HG02798 (cell line): ENCODE measurements around the gene CES3.

Experiments
- ATAC-seq: cut with Tn5 transposase; IDR thresholded peaks from one replicate; pipeline ENCODE4 v1.9.1; 2021; ENCODE audit warnings: mild to moderate bottlenecking; ENCODE audit not compliant: unreplicated experiment, poor library complexity

CES3 gene

DNA sequence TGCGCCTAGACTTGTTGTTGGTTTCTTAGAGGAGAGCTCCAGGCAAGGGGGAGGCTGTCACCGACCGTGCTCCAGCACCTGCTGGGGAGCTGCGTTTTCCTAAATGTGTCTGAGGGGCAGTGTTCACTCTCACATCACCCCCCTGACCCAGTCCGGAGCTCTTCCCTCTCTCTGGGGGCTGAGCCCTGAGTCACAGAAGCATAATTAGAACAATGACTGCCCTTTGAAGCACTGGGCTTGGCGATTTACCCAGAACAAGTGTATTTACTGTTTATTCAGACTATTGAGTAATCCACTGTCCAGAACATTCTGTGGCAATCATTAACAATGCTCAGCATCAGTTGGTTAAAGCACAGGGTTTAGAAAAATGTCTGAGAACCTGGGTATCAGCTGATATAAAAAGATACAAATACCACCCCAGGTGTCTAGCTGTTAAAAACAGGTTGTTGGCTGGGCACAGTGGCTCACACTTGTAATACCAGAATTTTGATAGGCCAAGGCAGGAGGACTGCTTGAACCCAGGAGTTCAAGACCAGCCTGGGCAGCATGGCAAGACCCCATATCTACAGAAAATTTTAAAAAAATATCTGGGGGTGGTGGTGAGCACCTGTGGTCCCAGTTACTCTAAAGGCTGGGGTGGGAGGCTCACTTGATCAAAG is 35.4 kb downstream of the CES3 start:
- ATAC-seq, result no peak

DNA sequence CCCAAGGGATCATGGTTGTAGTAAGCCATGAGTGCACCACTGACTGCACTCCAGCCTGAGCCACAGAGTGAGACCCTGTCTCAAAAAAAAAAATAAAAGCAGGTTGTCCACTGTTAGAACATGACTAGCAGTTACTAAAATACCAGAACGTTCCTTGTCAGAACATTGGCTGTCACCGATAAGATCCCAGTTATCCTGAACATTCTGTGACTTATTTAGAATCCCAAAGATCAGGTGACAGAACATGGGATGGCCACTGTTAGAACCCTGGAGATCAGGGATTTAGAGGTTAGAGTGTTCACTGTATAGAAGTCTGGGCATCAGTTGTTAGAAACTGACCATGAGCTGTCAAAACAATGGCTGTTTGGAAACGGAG is 35.9 kb downstream of the CES3 start:
- no peak for ATAC-seq

DNA sequence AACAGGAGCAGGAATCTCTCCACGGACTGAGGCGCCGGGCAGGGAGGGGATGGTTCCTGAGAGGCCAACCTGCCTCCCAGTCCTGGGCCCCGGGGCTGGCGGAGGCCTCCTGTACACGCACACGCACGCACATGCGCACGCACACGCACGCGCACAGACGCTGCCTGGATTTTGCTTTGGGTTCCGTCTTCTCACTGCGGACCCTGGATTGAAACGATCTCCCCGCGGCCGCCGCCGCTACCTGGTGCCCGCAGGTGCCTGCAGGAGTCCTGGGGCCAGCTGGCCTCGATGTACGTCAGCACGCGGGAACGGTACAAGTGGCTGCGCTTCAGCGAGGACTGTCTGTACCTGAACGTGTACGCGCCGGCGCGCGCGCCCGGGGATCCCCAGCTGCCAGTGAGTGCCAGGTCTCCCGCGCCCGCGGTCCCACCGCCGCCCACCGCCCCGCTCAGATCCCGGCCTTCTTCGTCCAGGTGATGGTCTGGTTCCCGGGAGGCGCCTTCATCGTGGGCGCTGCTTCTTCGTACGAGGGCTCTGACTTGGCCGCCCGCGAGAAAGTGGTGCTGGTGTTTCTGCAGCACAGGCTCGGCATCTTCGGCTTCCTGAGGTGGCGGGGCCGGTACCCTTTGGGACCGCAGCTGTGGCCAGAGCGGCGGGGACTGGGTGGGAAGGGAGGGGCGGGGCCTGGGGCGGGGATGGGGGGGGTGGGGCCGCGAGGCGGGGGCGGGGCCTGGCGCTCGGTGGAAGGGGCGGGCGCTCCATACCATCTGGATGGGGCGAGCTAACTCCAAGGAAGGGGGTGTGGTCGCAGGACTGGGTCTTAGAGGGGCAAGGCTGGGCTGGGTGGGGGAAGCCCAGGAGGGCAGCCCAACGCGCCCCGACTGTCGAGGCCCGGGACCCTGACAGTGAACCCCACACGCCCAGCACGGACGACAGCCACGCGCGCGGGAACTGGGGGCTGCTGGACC is 39.6 kb downstream of the CES3 start:
- peak; percentile 46 for ATAC-seq

DNA sequence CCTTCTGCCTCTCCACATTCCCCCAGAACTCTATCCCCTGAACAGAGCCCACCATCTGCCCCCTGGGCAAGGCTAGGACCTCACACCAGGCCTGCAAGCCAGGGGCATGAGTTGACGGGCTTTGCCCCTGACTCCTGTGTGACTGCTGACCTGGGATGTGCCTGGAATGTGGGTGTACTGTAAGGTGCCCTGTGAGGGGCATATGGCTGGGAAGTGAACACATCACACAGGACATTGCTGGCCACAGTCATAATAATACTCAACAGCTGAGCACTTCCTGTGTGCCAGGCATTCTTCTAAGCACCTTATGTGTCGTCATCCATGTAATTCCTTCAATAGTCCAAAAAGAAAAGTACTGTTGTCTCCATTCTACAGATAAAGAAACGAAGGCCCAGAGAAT is 40.7 kb downstream of the CES3 start:
- ATAC-seq, result no peak

DNA sequence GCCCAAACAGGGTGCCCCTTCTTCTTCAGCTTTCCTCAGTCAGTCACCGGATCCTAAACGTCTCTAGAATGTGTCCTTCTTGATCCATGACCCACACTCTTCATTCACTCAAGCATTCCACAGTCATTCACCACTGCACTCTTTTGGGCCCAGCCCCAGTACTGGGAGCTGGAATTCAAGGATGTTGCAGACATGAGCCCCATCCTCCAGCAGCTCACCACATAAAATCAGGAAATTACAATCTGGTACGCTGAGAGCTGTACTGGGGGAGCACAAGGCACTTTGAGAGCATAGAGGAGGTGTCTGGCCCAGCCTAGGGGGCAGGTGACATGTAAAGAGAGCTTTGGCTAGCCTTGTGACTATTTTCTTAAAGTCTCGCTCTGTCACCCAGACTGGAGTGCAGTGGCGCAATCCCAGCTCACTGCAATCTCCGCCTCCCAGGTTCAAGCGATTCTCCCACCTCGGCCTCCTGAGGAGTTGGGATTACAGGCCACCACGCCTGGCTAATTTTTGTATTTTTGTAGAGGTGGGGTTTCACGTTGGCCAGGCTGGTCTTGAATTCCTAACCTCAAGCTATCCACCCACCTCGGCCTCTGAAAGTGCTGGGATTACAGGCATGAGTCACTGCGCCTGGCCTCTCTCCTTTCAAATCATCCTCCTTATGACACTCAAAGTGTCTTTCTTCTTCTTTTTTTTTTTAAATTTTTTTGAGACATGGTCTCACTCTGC is 46.0 kb downstream of the CES3 start:
- ATAC-seq, result no peak

DNA sequence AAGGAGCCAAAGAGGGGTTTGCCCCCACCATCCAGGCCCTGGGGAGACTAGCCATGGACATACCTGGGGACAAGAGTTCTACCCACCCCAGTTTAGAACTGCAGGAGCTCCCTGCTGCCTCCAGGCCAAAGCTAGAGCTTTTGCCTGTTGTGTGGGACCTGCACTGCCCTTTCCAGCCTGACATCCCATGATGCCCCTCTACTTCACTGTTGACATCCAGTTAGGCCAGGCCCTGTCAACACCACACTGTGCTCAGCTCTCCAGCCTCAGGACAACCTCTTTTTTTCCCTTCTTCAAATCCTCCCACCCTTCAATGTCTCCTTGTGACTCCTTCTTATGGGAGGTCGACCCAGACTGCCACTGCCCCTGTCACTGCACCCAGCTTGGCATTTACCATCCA is 48.1 kb downstream of the CES3 start:
- ATAC-seq, result no peak

DNA sequence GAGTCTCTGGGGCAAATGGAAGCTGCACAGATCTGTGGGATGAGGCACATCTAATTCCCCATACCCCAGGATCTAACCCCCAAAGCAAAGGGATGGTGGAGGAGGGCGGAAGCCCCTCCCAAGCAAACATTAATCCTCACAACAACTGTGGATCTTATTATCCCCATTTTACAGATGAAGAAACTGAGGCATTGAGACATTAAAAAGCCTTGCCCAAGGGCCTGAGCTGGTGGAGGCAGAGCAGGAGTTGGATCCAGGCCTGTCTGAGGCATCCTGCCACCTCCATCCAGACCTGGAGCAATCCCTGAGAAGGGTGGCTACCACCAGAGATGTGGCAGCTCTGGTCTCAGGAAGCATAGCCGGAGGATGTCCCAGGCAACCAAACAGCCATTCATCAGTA is 50.2 kb downstream of the CES3 start:
- ATAC-seq, result no peak

DNA sequence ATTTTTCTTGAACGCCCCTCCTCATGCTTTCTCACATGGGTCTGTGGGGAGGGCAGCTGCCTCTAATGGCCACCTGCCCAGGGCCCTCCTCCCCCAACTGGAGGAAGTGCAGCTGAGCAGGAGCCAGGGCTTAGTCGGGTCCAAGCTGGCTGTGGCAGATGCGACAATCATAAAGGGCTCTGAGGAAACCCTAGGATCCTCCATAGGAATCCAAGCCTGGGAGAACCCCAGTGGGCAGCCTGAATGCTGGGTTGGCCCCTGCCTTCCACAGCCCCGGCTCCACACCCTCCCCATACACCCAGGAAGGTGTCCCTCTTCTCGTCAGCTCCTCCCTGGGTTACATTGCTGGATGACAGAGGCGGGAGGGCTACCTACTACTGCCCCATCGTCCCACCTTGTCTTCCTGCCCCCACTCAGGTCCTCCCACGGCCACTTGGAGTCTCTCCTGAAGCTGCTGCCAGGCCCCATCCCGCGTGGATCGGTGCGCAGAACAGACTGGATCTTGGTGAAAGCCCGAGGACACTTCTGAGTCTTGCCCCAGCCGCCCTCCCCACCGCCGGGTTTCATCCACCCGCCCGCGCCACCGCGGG is 52.3 kb downstream of the CES3 start:
- ATAC-seq, result no peak

DNA sequence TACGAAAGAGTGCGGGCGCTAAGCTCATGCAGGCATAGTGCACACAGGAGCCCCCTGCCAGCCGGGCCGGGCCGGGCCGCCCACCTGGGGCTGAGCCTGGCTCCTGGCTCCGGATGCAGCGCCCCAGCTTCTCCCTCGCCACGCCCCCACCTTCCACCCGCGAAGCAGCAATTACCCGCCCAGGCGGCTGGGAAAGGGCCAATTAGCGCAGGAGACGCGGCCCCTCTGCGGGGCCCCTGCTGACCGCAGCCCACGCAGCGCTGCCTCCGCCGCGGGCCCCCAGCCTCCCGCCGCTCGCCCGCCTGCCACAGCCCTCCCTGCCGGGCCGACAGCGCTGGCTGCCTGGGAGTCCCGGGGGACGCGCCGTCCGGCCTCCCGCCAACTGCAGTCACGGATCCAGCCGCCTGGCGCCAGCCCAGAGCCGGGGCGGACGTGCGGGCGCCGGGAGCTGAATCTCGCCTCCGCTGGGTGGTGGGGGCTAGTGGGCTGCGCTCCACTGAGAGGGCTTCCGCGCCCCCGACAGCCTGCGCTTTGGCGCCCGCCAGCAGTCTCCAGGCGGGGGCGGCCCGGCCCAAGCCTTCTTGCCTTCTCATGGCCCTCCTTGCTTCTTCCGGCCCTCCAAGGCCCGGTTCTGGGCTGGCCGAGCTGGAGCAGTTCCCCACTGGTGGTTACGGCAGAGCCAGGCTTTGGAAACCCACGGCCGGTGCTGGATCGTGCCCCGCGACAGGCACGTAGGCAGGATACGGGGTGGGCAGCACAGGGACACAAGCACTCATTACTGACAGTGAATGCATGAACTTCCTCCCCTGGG is 53.0 kb downstream of the CES3 start:
- ATAC-seq, result peak; percentile 40

DNA sequence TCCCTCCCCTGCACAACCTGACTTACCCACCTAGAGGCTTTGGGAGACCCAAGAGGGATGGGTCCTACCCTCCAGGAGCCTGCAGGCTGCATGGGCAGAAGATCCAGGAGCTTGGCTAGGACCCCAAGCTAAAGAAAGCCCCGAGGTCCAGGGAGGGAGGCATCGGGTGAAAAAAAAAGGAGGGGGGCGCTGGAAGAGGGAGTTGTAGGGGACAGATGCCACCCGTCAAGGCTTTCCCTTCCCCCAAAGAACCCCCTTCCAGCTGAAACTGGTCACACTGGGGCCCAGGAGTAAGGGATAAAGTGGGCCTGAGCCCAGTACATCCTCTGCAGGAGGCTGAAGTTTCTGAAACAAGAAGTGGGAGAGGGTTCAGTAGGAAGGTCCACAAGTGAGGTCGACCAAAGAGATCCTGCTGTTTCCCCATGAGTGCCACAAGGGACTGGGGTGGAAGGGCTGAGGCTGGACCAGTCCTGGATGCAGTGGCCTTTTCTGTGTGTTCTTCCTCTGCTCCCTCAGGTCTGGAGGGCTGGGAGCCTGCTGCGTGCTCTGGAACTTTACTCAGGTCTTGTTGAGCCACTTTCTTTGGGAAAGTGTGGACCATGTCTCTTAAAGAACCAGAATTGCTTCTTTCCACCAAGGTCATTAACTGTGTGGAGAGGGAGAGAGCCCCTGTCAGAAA is 53.7 kb downstream of the CES3 start:
- ATAC-seq, result no peak

DNA sequence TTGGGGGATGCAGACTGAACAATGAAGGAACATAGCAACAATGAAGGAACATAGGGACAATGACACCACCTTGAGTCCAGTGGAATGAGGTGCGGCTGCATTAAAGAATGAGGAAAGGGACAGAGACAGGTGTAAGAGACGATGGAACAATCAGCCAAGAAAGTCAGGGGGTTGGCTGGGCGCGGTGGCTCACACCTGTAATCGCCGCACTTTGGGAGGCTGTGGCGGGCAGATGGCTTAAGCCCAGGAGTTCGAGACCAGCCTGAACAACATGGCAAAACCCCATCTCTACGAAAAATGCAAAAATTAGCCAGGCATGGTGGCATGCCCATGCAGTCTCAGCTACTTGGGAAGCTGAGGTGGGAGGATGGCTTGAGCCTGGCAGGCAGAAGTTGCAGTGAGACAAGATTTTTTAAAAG is 54.3 kb downstream of the CES3 start:
- no peak for ATAC-seq

DNA sequence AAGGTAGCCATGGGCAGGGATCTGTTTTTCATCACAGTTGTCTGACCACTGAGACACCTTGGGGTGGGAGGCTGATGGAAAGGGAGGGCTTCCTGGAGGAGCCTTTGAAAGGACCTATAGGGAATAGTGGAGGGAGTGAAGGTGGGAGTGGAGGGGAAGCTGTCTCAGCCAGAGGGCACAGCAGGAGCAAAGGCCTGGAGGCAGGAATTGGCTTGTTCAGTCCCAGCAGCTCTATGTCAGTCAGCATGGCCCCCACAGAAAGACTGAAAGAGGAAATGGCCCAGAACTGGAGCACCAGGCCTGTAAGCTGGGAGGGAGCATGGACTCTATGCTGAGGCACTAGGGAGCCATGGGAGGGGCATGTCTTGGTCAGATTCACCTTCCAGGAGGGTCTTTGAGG is 55.1 kb downstream of the CES3 start:
- no peak for ATAC-seq

DNA sequence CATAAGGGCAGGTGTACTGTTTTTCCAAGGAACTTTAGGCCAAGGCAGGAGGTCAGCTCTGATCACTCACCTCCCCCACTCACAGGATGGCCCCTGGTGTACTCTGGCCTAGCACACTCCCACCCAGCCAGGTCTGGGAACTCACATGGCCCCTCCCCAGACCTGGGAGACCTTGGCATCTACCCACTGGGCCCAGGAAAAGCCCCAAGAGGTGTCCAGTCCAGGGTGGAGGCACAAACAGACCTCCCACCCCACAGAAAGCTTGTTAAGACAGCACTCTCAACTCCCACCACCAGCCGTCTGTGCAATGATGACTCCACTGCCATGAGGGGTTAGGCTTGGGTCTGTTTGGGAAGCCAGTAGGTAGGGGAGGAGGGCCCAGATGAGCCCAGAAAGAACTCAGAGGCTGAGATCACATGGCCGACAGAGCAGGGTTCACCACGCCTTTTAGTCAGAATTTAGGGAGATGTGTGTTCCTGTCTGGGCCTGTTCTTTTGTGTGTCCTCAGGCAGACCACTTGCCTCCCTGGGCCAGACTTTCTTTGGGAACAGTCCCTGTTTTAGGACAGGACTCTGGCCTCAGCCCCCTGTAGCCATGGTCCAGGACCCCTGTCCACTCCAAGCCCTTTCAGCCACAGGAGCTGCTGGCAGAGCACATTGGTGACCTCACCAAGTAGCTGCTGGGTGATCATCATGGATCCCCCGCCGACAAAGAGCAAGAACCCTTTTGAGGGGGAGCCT is 55.8 kb downstream of the CES3 start:
- ATAC-seq, result no peak

DNA sequence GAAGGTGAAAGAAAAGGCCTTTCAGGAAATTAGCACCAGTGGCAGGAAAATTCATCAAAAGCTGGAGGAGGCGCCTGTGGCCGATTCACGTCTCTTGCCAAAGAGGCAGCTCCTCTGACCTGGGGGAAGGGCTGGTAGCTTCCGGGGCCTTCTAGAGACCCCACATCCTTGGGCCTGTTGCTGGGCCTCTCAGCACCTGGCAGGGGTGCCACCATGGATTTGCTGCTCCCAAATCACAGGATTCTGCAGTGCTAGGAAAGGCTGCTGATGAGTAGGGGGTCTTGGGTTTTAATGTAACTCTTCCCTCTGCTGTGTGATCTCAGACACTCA is 56.3 kb downstream of the CES3 start:
- ATAC-seq, result no peak

DNA sequence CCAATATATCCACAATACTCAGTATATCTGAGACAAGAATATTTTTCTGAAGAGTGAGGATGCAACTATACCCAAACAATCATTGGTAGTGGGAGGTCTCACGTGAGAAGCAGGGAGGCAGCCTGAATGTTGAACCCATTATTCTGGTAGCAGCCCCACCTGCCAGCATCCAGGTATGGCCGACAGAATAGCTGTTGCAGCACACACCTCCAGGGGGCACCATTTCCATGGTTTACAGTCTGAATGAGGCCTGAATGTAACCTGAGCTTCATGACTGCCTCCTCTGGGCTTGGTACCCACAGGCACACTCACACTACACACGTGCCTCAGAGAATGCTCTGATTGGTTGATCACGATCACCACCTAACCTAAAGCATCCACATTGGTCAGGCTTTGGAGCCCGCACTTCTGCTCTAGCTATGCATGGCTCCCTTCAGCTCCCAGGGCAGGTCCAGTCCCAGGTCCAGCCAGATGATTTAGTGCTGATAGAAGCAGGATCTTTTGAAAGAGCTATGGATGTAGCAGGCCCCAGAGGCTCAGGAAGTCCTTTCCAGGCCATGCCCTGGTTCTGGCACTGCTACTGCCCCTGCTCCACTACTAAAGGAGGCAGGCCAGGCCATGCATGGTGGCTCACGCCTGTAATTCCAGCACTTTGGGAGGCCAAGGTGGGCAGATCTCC is 56.9 kb downstream of the CES3 start:
- peak; percentile 91 for ATAC-seq

DNA sequence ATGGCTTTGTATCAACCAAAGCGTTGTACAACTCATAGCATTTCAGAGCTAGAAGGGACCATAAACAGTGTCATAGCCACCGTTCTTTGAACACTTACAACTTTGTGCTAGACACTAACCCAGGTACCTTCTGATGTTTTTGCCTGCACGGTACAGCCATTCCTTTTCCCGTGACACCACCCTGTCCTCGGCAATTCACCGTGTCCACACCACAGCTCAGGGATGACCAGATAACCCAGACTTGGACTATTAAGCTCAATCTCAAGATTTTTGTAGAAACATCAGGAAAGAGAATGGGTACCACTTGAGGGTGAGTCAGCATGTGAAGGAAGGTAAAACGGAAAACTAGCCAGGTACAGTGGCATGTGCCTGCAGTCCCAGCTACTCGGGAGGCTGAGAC is 58.1 kb downstream of the CES3 start:
- no peak for ATAC-seq

DNA sequence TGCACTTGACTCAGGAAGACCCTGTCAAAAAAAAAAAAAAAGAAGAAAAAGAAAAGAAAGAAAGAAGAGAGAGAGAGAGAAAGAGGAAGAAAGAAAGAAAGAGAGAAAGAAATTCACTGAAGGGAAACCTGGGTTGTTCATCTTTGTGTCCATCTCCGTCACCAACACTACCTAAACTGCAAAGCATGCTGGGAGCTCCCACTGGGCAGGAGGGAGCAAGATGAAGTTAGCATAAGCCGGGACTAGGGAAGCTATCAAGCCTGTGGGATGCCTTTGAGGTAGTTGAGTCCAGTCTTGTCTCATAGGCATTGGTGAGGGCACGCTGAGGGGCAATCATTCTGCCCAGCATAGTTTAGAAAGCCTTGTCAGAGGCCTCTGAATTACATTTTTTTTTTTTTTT is 60.3 kb downstream of the CES3 start:
- ATAC-seq, result no peak

DNA sequence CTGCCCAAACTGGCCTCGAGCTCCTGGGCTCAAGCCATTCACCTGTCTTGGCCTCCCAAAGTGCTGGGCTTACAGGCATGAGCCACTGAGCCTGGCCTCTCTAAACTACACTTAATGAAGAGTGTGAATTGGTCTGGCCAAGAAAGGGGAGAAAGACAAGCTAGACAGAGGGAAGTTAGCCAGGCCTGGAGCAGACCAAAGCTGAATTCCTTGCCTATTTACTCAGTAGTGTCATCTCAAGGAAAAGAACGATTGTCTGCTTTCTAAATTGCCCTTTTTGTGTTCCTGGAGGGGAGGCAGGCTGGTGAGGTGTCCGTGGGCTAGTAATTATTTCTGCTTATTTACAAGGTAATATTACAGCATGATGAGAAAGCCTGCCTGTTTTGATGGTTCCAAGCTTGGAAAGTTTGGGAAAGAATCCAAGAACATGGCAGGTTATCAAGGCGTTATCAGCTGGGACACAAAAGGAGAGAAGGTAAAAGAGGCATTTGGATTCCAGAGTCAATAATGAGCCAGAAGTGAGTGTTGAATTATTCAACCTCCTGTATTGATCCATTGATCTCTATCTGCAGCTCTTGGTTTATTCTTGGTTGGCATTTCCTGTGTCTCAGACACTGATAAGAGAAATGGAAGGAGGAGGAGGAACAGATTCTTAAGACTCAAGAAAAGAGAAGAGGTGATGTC is 61.6 kb downstream of the CES3 start:
- no peak for ATAC-seq
